K562 (cell line): ENCODE measurements around the gene AHSP. TPM values are rescaled to one million over a fixed set of nuclear protein-coding genes. Genes with fewer than 3 reads are reported as not detected.

Experiments used
- ATAC-seq: fragments of 200-7000 bp; cut with Tn5 transposase; 3 replicates; pipeline ENCODE4 v1.9.1; 2020; ENCODE audit warnings: moderate library complexity
- BruUV-seq: library from RNA; stranded (reverse); fragments of 400-500 nt; replicated peaks from 2 replicates; lab custom pipeline; 2021; lab: Mats Ljungman, UMichigan
- CTCF ChIA-PET: fragments of 300-600 bp; formaldehyde crosslinking; extraction: SDS; loops from one replicate; lab custom pipeline; 2021; ENCODE audit warnings: low intra/inter-chr PET ratio; lab: Yijun Ruan, JAX
- POLR2A ChIA-PET: fragments of 300-600, 350-650 bp; sonication (Branson Sonifier 250); formaldehyde crosslinking; extraction: SDS; loops from one replicate; lab custom pipeline; 2021; ENCODE audit warnings: antibody characterized with exemption, inconsistent platforms; lab: Yijun Ruan, JAX
- DNase-seq, 4 experiments: peaks; one replicate each; pipeline versions ENCODE4 v3.0.0 to v3.0.0-alpha.2; 2011 to 2018; ENCODE audit warnings: low spot score in 3 of 4, mixed read lengths in 3 of 4; ENCODE audit errors: extremely low read depth in 1 of 4
- FAIRE-seq: peaks from 2 replicates; lab custom pipeline; 2011; peaks lifted over from hg19 to GRCh38; lab: Jason Lieb, UNC
- H2AFZ ChIP-seq: 2 replicates; pipeline ENCODE4 v1.6.0; 2011; ENCODE audit warnings: low read depth, low read length, control low read depth, inconsistent platforms
- H3K27ac ChIP-seq: fragments of 200-600 bp; 3 replicates; pipeline ENCODE4 v1.8.0; 2011; ENCODE audit warnings: low read depth, mild to moderate bottlenecking, control low read depth, inconsistent platforms, low read length, moderate library complexity, mixed read lengths; ENCODE audit errors: extremely low read depth
- H3K27me3 ChIP-seq, 2 experiments: fragments of 300-600 bp in 1 of 2; 2 replicates in 1 of 2; 3 replicates in 1 of 2; pipeline versions ENCODE4 v1.6.0 to v1.8.0; 2011; ENCODE audit warnings: inconsistent platforms in 2 of 2, low read length in 2 of 2, mild to moderate bottlenecking in 1 of 2, mixed read lengths in 1 of 2, moderate library complexity in 1 of 2; ENCODE audit not compliant: control insufficient read depth in 2 of 2, insufficient read depth in 2 of 2
- H3K36me3 ChIP-seq: fragments of 300-600 bp; 3 replicates; pipeline ENCODE4 v1.8.0; 2011; ENCODE audit warnings: mild to moderate bottlenecking, low read length, inconsistent platforms; ENCODE audit not compliant: control insufficient read depth, insufficient read depth
- H3K4me1 ChIP-seq, 2 experiments: fragments of 200-600 bp in 1 of 2; replicated peaks in 1 of 2; 2 replicates in 1 of 2; 3 replicates in 1 of 2; pipeline versions ENCODE4 v1.5.1 to v1.8.0; 2011; ENCODE audit warnings: inconsistent platforms in 2 of 2, low read length in 2 of 2, mild to moderate bottlenecking in 1 of 2, mixed read lengths in 1 of 2, moderate library complexity in 1 of 2; ENCODE audit not compliant: control insufficient read depth in 2 of 2, insufficient read depth in 2 of 2
- H3K4me2 ChIP-seq: 2 replicates; pipeline ENCODE4 v1.6.1; 2011; ENCODE audit warnings: low read length, control low read depth, inconsistent platforms, mixed read lengths; ENCODE audit not compliant: insufficient read depth
- H3K4me3 ChIP-seq: fragments of 200-600 bp; sonication (generic), shearing (Covaris generic); 2 replicates; pipeline ENCODE4 v1.5.1; 2016; ENCODE audit warnings: control low read depth, inconsistent platforms
- H3K79me2 ChIP-seq: fragments of 200-600 bp; 3 replicates; pipeline ENCODE4 v1.8.0; 2011; ENCODE audit warnings: low read length, inconsistent platforms; ENCODE audit not compliant: control insufficient read depth, insufficient read depth
- H3K9ac ChIP-seq, 2 experiments: 2 replicates each; pipeline versions ENCODE4 v1.6.0 to v1.6.1; 2011; ENCODE audit warnings: low read depth in 2 of 2, low read length in 2 of 2, control low read depth in 1 of 2, inconsistent platforms in 1 of 2, mild to moderate bottlenecking in 1 of 2, mixed read lengths in 1 of 2; ENCODE audit not compliant: insufficient read depth in 1 of 2
- H3K9me1 ChIP-seq: one replicate; pipeline ENCODE4 v1.6.0; 2011; ENCODE audit warnings: inconsistent platforms, mild to moderate bottlenecking, low read length, moderate library complexity; ENCODE audit not compliant: control insufficient read depth, insufficient read depth
- H3K9me3 ChIP-seq: replicated peaks from 2 replicates; pipeline ENCODE4 v1.5.1; 2011; ENCODE audit warnings: low read depth, low read length, inconsistent platforms; ENCODE audit not compliant: control insufficient read depth, insufficient read depth
- H4K20me1 ChIP-seq: replicated peaks from 2 replicates; pipeline ENCODE4 v1.6.1; 2011; ENCODE audit warnings: low read length, inconsistent platforms, mixed read lengths; ENCODE audit not compliant: control insufficient read depth, insufficient read depth
- ARHGAP35 ChIP-seq: fragments of 450-650 bp; IDR thresholded peaks from 2 replicates; pipeline ENCODE4 v1.6.1; 2018; ENCODE audit not compliant: partially characterized antibody
- CHD2 ChIP-seq: IDR thresholded peaks from 2 replicates; pipeline ENCODE4 v1.6.1; 2011; ENCODE audit warnings: low read depth, low read length
- CREM ChIP-seq: IDR thresholded peaks from 2 replicates; pipeline ENCODE4 v1.6.1; 2014; ENCODE audit warnings: antibody characterized with exemption, low read depth
- CXXC5 ChIP-seq: fragments of 250-450 bp; sonication (Bioruptor Pico); IDR thresholded peaks from 2 replicates; pipeline ENCODE4 v1.8.0; 2022; ENCODE audit warnings: inconsistent platforms, mild to moderate bottlenecking, moderate library complexity
- DDX20 ChIP-seq: fragments of 450-650 bp; IDR thresholded peaks from 2 replicates; pipeline ENCODE4 v1.6.1; 2016; ENCODE audit warnings: missing genetic modification characterization, low read depth, mild to moderate bottlenecking, missing compliant biosample characterization, moderate library complexity
- ETV1 ChIP-seq: fragments of 450-650 bp; conservative IDR thresholded peaks from 2 replicates; pipeline ENCODE4 v1.6.1; 2016; ENCODE audit warnings: missing genetic modification characterization, control low read depth, low read depth, missing compliant biosample characterization
- FOXJ2 ChIP-seq: fragments of 200-800 bp; sonication (Bioruptor generic); IDR thresholded peaks from 2 replicates; pipeline ENCODE4 v1.6.1; 2016; ENCODE audit warnings: missing genetic modification characterization, missing compliant biosample characterization
- FUS ChIP-seq: fragments of 200-400 bp; formaldehyde crosslinking; optimal IDR thresholded peaks from 2 replicates; pipeline ENCODE3; 2017; ENCODE audit warnings: low read depth, low read length
- HIVEP1 ChIP-seq: fragments of 250-450 bp; sonication (Bioruptor Pico); IDR thresholded peaks from 2 replicates; pipeline ENCODE4 v1.4.0; 2020; ENCODE audit warnings: mild to moderate bottlenecking
- MAFF ChIP-seq: IDR thresholded peaks from 2 replicates; pipeline ENCODE4 v1.6.1; 2012; ENCODE audit warnings: low read length, improper control_type of control experiment
- NR0B1 ChIP-seq: fragments of 450-650 bp; IDR thresholded peaks from one replicate; pipeline ENCODE4 v1.6.1; 2018; ENCODE audit warnings: mild to moderate bottlenecking, moderate library complexity; ENCODE audit not compliant: partially characterized antibody
- PHF20 ChIP-seq: fragments of 450-650 bp; IDR thresholded peaks from 2 replicates; pipeline ENCODE4 v1.6.1; 2018; ENCODE audit not compliant: partially characterized antibody
- SMARCC2 ChIP-seq: fragments of 450-650 bp; IDR thresholded peaks from 2 replicates; pipeline ENCODE4 v1.6.1; 2017; ENCODE audit warnings: antibody characterized with exemption, moderate library complexity, mild to moderate bottlenecking, low read depth
- U2AF2 ChIP-seq: fragments of 200-400 bp; formaldehyde crosslinking; optimal IDR thresholded peaks from 2 replicates; pipeline ENCODE3; 2017; ENCODE audit warnings: low read depth, mild to moderate bottlenecking, low read length
- ZNF444 ChIP-seq: fragments of 250-450 bp; sonication (Bioruptor Pico); IDR thresholded peaks from 2 replicates; pipeline ENCODE4 v1.4.0; 2020; ENCODE audit warnings: mild to moderate bottlenecking, moderate library complexity
- ZNF583 ChIP-seq: fragments of 250-450 bp; sonication (Bioruptor Pico); IDR thresholded peaks from 2 replicates; pipeline ENCODE4 v1.4.0; 2020
- ZNF592 ChIP-seq: fragments of 450-650 bp; IDR thresholded peaks from 2 replicates; pipeline ENCODE4 v1.6.1; 2017; ENCODE audit warnings: antibody characterized with exemption, mild to moderate bottlenecking
- ZNF707 ChIP-seq: fragments of 250-450 bp; sonication (Bioruptor Pico); conservative IDR thresholded peaks from 2 replicates; pipeline ENCODE4 v1.8.0; 2022; ENCODE audit warnings: inconsistent platforms, mild to moderate bottlenecking, moderate library complexity
- ZSCAN32 ChIP-seq: fragments of 450-650 bp; formaldehyde crosslinking; IDR thresholded peaks from 2 replicates; pipeline ENCODE4 v1.4.0; 2020; ENCODE audit warnings: mild to moderate bottlenecking, moderate library complexity
- WGBS: fragments of 100-300 bp; shearing (Covaris generic); methylation state at CpG from one replicate; pipeline ENCODE4 v1.1.6; 2016; ENCODE audit warnings: low coverage, mixed read lengths; ENCODE audit not compliant: insufficient coverage; ENCODE audit errors: missing lambda C conversion rate; 5-methylcytosine and 5-hydroxymethylcytosine counted together
- in situ Hi-C: fragments of 300-500 bp; cut with MboI; formaldehyde crosslinking; loops from 4 replicates; pipeline ENCODE4 v1.15.0; 2018; ENCODE audit warnings: inconsistent platforms, mixed read lengths
- intact Hi-C: fragments of 100-400 bp; cut with micrococcal nuclease; formaldehyde crosslinking; loops from 2 replicates; pipeline ENCODE4 v1.14.2; 2022
- polyA plus RNA-seq, 8 experiments: library from polyadenylated mRNA; depleted of rRNA in 4 of 8; stranded (reverse) in 5 of 8; unstranded in 3 of 8; fragments of >200 nt; fragmentation: Nextera tagmentation in 2 of 8; fragmentation: Illumina TruSeq in 1 of 8; extraction: Ambion mirVana in 2 of 8; extraction: Trizol in 1 of 8; gene quantifications; 2 replicates each; pipeline versions ENCODE4 v1.2.1 to v1.2.3, GENCODE V29; 2011 to 2014; ENCODE audit warnings: inconsistent platforms in 1 of 8, missing spikeins in 1 of 8
- total RNA-seq, 7 experiments: library from RNA; depleted of rRNA in 6 of 7; stranded (reverse); fragments of >200 nt in 6 of 7; fragmentation: Illumina TruSeq in 2 of 7; extraction: Trizol in 2 of 7; gene quantifications; 2 replicates each; pipeline versions ENCODE4 v1.2.1 to v1.2.3, GENCODE V29; 2011 to 2021; ENCODE audit warnings: low replicate concordance in 1 of 7

Gene AHSP
- total and polyA plus RNA-seq, 9 of the 15 experiments (the other 6 are each of a cell fraction or from before 2014, with no cell fraction given): 6.6 to 99.1 (median 25.8) TPM

- TF ChIP-seq NR0B1: no peak
- TF ChIP-seq CXXC5 (CRISPR knock-in tag): no peak
- TF ChIP-seq HIVEP1 (CRISPR knock-in tag): no peak
- no peak for TF ChIP-seq PHF20
- no peak for TF ChIP-seq MAFF
These were observed 13.8 kb upstream of the AHSP start (continued) for GRCh38 chr16:31513884-31514283.

- Histone ChIP-seq H3K27me3 (no peaks in the 10 kb centered on the region), H3K4me2 (no peak overlapping the region), H3K4me3 (no peak overlapping the region), H3K9ac (no peak overlapping the region), H4K20me1 (no peaks in the 10 kb centered on the region), H3K27ac (no peak overlapping the region), H3K9me3 (no peaks in the 10 kb centered on the region), H3K36me3 (no peaks in the 10 kb centered on the region)
- BruUV-seq: no TSS peak
- FAIRE-seq (no peak), ATAC-seq (no peak), DNase-seq (no peak)
- ChIA-PET CTCF (no interaction called here), POLR2A (no interaction called here)
- no peak for TF ChIP-seq ZNF583
- no peak for TF ChIP-seq ZSCAN32 (CRISPR knock-in tag)
- no peak for TF ChIP-seq ARHGAP35
- no peak for TF ChIP-seq CREM
- no peak for TF ChIP-seq CHD2
- no peak for TF ChIP-seq ZNF444
- no peak for TF ChIP-seq ETV1 (tag)
- no peak for TF ChIP-seq ZNF592
- TF ChIP-seq ZNF707: no peak
- TF ChIP-seq U2AF2: no peak
- no peak for TF ChIP-seq DDX20 (tag)
- no peak for TF ChIP-seq FOXJ2 (tag)
- no peak for TF ChIP-seq SMARCC2
- no peak for TF ChIP-seq FUS
- TF ChIP-seq, all 486 proteins: peak for 0
- no peaks in the 10 kb centered on the region for H3K9me1 ChIP-seq
- H3K79me2 ChIP-seq: no peaks in the 10 kb centered on the region
- 55% methylated on average over 4 of the region's 4 CpGs for WGBS
- in situ Hi-C loops: no loop called here
- peaks cover 0 to 11% of the 10 kb centered on the region in 2 experiments; a peak in 2 of 5 replicates for H3K4me1 ChIP-seq
- intact Hi-C loops: no loop called here
- no peak overlapping the region for H2AFZ ChIP-seq
These were observed 9.8 kb upstream of the AHSP start for GRCh38 chr16:31517800-31518402.
